Stimulated activated CD4-positive, alpha-beta T cell treated with anti-CD3 and anti-CD28 coated beads, Interleukin-15, amount 100 ng/mL, for 1 hour (primary cell): ENCODE data around the gene COL23A1.
"Not testable (repeated sequence)": the region's sequence is repeated elsewhere in the genome, so short reads cannot be mapped to it uniquely, and the experiment has no call there.

ENCODE experiments used
- DNase-seq, 2 donors: peaks; one replicate each; pipeline ENCODE4 v3.0.0-alpha.2; 2020; ENCODE audit warnings: low read depth in 1 of 2, low spot score in 1 of 2

The COL23A1 gene

GRCh38 chr5:178383301-178383918, 206.8 kb downstream of the COL23A1 start:
- DNase-seq, result no peak

- DNase-seq, result no peak
Measured at GRCh38 chr5:178382754-178383164, 207.4 kb downstream of the COL23A1 start.

- no peak for DNase-seq
Measured at GRCh38 chr5:178381921-178382695, 208.1 kb downstream of the COL23A1 start.

- no peak for DNase-seq
Measured at GRCh38 chr5:178381206-178381605, 209.0 kb downstream of the COL23A1 start.

- DNase-seq, result no peak
Measured at GRCh38 chr5:178380541-178381074, 209.6 kb downstream of the COL23A1 start.

GRCh38 chr5:178380086-178380485, 210.1 kb downstream of the COL23A1 start:
- DNase-seq, result no peak

- DNase-seq, result no peak
Measured at GRCh38 chr5:178378527-178379484, 211.4 kb downstream of the COL23A1 start.

- DNase-seq, result no peak
Measured at GRCh38 chr5:178377583-178378270, 212.5 kb downstream of the COL23A1 start.

- DNase-seq, result no peak
Measured at GRCh38 chr5:178376921-178377582, 213.1 kb downstream of the COL23A1 start.

GRCh38 chr5:178375348-178375747, 214.8 kb downstream of the COL23A1 start:
- no peak for DNase-seq

- no peak for DNase-seq
Measured at GRCh38 chr5:178373711-178374110, 216.5 kb downstream of the COL23A1 start.

- DNase-seq, result no peak
Measured at GRCh38 chr5:178372142-178372571, 218.0 kb downstream of the COL23A1 start.

- no peak for DNase-seq
Measured at GRCh38 chr5:178371362-178372111, 218.7 kb downstream of the COL23A1 start.

GRCh38 chr5:178370102-178370501, 220.1 kb downstream of the COL23A1 start:
- DNase-seq, result no peak

GRCh38 chr5:178369469-178369868, 220.7 kb downstream of the COL23A1 start:
- DNase-seq, result not testable (repeated sequence)

GRCh38 chr5:178368716-178369300, 221.4 kb downstream of the COL23A1 start:
- no peak for DNase-seq

GRCh38 chr5:178368274-178368673, 221.9 kb downstream of the COL23A1 start:
- no peak for DNase-seq

GRCh38 chr5:178367736-178368120, 222.5 kb downstream of the COL23A1 start:
- no peak for DNase-seq
